GM19043 (cell line): Measurements from ENCODE around the gene GFRA1.
"Not testable (repeated sequence)": the region's sequence is repeated elsewhere in the genome, so short reads cannot be mapped to it uniquely, and the experiment has no call there.

Source experiments
- ATAC-seq: cut with Tn5 transposase; IDR thresholded peaks from one replicate; pipeline ENCODE4 v1.9.1; 2021; ENCODE audit warnings: low read depth; ENCODE audit not compliant: unreplicated experiment

Gene GFRA1

GRCh38 chr10:116045366-116046356 lies 227.3 kb downstream of the GFRA1 start:
- ATAC-seq, result no peak

DNA sequence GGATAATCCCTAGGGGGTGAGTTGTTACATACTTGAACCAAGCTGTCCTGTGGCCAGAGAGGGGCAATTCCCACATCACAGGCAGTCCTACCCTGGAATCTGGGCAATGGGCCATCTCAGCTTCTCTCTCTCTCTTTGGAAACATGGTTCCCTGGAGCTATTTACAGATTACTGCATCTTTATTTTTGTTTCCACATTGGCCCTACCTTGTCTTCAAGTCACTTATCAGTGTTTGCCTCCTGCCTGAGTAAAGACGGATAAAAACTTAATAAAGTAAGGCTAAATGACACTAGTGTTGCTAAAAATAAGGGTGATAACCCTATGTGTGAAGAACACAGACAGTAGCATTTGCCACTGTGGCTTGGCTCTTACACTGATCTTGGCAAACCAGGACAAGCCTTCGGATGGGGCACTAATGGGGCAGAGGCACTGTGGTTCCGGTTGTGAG lies 228.2 kb downstream of the GFRA1 start:
- no peak for ATAC-seq

DNA sequence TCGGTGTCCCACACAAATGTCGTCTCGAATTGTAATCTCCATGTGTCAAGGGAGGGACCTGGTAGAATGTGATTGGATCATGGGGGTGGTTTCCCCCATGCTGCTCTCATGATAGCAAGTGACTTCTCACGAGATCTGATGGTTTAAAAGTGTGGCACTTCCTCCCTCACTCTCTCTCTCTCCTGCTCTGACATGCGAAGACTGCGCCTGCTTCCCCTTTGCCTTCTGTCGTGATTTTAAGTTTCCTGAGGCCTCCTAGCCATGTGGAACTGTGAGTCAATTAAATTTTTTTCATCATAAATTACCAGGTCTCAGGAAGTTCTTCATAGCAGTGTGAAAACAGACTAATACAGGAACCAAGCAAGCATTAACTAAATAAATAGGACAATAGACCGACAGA lies 229.1 kb downstream of the GFRA1 start:
- no peak for ATAC-seq

- no peak for ATAC-seq
These were observed 229.7 kb downstream of the GFRA1 start for GRCh38 chr10:116043304-116043703.

DNA sequence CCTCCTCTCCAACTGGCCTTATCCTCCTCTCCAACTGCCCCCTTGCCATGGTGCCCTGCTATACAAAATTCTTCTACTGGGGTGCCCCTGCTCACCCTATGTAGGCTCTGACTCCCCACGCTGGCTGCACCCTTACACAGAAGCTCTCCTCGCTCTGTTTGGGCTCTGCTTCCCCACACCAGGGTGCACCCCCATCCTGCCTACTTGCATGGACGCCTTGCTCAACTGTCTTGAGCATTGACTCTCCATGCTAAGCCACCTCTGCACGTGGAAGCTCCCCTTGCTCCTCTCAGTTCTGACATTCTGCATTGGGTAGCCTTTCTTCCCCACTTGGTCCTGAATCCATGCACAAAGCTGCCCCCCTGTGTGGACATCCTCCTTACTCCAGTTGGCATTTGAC lies 231.1 kb downstream of the GFRA1 start:
- ATAC-seq, result no peak

- ATAC-seq, result no peak
These were observed 233.4 kb downstream of the GFRA1 start for GRCh38 chr10:116039612-116040011.

- no peak for ATAC-seq
These were observed 234.7 kb downstream of the GFRA1 start for GRCh38 chr10:116038259-116038658.

DNA sequence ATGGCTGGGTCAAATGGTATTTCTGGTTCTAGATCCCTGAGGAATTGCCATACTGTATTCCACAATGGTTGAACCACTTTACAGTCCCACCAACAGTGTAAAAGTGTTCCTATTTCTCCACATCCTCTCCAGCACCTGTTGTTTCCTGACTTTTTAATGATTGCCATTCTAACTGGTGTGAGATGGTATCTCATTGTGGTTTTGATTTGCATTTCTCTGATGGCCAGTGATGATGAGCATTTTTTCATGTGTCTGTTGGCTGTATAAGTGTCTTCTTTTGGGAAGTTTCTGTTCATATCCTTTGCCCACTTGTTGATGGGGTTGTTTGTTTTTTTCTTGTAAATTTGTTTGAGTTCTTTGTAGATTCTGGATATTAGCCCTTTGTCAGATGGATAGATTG lies 237.6 kb downstream of the GFRA1 start:
- ATAC-seq, result not testable (repeated sequence)

DNA sequence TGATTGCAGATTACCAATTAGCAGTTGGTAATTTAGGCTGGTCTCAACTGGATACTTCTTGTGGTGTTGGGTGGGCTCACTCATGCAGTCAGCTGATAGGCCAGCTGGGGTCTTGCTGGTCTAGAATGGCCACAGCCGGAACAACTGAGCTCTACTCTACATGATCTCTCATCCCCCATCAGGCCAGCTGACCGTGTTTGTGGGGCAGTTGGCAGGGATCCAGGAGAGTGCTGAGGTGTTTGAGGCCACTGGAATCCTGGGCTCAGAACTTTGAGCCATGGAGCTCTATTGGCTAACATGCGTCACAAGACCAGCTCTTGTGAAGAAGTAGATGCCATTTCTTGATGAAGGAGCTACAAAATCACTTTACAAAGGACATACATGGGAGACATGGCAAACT lies 242.4 kb downstream of the GFRA1 start:
- no peak for ATAC-seq

- ATAC-seq, result no peak
These were observed 243.2 kb downstream of the GFRA1 start for GRCh38 chr10:116029826-116030225.

DNA sequence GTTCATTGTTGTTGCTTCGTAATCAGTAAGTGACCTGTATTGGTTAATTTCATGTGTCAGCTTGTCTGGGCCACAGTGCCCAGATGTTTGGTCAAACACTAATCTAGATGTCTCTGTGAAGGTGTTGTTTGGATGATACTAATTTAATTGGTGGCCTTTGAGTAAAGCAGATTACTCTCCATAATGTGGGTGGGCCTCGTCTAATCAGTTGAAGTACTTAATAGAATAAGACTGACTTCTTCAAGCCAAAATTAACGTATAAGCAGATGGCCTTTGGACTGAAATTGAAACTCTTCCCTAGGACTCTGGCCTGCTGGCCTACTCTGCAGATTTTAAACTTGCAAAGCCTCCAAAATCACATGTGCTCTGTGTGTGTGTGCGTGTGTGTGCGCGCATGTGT lies 245.7 kb downstream of the GFRA1 start:
- no peak for ATAC-seq

GRCh38 chr10:116026725-116027124 lies 246.3 kb downstream of the GFRA1 start:
- ATAC-seq, result no peak

DNA sequence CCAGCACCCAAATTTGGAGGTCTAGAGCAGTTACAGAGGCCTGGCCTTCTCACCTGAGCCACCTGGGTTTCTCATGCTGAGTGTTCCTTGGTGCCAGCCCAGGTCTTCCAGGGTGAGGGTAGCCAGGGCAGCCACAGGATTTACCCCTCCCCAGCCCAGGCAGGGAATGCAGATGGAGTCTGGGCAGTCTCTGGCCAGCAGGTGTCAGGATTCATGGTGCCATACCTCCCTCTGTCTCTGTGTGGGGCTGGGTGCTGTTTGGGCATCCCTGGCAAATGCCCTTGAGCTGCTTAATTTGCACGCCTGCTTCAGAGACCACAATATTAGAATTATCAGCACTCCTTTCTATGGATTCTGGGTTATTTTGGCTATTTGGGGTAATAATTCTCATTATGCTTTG lies 246.7 kb downstream of the GFRA1 start:
- ATAC-seq, result no peak

DNA sequence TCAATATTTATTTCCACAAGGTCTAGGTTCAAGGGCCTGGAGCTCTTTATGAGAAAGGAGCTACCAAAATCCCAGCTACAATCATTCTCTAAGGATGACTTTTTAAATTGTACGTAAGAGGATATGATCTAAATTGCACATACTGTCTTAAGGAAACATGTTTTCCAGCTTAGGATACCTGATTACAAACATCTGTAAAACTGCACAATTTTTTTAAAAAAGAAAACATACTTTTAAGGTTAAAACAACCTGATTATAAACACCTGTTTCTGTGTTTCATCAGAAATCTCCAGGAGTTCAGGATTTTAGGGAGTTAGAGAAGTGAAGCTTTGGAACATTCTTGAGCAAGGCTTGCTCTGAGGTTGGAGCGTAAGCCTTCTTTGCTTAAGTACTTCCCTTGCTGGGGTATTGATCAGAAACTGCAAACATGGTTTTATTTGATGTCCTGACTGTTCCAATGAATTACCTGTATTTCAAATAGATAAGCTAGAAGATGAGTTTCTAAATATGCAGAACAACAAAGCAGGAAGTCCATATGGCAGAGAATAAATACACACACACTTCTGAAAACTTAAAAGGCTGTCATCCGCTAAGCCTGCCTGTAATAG lies 248.6 kb downstream of the GFRA1 start:
- no peak for ATAC-seq

GRCh38 chr10:116017405-116017804 lies 255.6 kb downstream of the GFRA1 start:
- ATAC-seq, result no peak

DNA sequence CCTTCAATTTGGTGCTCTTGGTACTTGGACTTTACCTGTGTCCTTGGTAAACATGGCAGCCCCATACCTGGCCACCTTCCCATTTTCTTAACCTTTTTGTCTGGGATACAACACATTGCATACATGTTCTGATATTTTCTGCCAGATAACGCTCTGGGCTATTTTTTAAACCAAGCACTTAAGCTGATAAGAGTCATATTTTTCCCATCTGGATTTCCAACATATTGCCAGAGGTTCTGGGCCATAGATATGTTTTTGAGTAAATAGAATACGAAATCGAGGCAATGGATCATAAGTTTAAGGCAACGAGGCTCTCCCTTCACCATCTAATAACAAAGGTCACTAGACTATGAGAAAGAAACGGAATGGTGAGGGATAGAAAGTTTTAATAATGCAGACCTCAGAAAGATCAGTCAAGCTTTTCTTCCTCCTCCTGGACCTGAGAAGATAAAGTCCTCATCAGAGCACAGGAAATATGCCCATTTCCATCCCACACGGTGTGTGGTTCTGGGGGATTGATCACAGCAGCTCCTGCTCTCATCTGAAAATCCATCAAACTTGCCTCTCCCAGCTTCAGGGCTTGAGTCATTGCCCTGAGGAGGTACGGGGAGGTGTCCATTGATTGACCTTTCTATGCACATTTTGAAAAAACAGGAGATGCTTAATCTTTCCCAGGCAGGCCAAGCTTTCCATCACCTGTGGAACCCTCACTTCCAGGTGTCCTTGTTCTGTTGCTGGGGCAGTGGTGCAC lies 257.2 kb downstream of the GFRA1 start:
- ATAC-seq, result no peak

GRCh38 chr10:116014871-116015582 lies 258.0 kb downstream of the GFRA1 start:
- ATAC-seq, result no peak

- no peak for ATAC-seq
These were observed 258.7 kb downstream of the GFRA1 start for GRCh38 chr10:116014326-116014725.

- no peak for ATAC-seq
These were observed 261.1 kb downstream of the GFRA1 start for GRCh38 chr10:116011929-116012328.

- no peak for ATAC-seq
These were observed 265.6 kb downstream of the GFRA1 start for GRCh38 chr10:116007256-116007891.
